Ascending aorta (tissue), 2 donors: ENCODE results near the gene NXPE3. TPM values are rescaled to one million over a fixed set of nuclear protein-coding genes. Genes with fewer than 3 reads are reported as not detected.

ENCODE experiments used
- DNase-seq, 2 donors: peaks; one replicate each; pipeline ENCODE4 v3.0.0-alpha.2; 2019; ENCODE audit warnings: low spot score in 2 of 2
- H3K27ac ChIP-seq, 2 donors: fragments of 200-600 bp; sonication (generic); one replicate each; pipeline ENCODE4 v1.5.1; 2016 to 2017; ENCODE audit warnings: mild to moderate bottlenecking in 1 of 2
- H3K27me3 ChIP-seq: fragments of 200-600 bp; sonication (generic); one replicate; pipeline ENCODE4 v1.5.1; 2017
- H3K36me3 ChIP-seq, 2 donors: fragments of 200-600 bp; sonication (generic); one replicate each; pipeline ENCODE4 v1.5.1; 2016
- H3K4me1 ChIP-seq, 2 donors: fragments of 200-600 bp; sonication (generic); one replicate each; pipeline ENCODE4 v1.5.1; 2016 to 2017; ENCODE audit warnings: mild to moderate bottlenecking in 1 of 2
- H3K4me3 ChIP-seq, 2 donors: fragments of 200-600 bp; sonication (generic); one replicate each; pipeline ENCODE4 v1.5.1; 2016 to 2017; ENCODE audit warnings: mild to moderate bottlenecking in 1 of 2
- H3K9me3 ChIP-seq, 2 donors: fragments of 200-600 bp; sonication (generic); one replicate each; pipeline ENCODE4 v1.5.1; 2016
- CTCF ChIP-seq, 3 experiments: fragments of 200-600 bp in 2 of 3; fragments of 450-650 bp in 1 of 3; sonication (generic) in 2 of 3; IDR thresholded peaks; one replicate each; pipeline ENCODE4 v1.5.1; 2016 to 2019; ENCODE audit warnings: antibody characterized with exemption in 3 of 3, mild to moderate bottlenecking in 1 of 3, moderate library complexity in 1 of 3
- intact Hi-C: fragments of 100-400 bp; cut with DNase I; formaldehyde crosslinking; loops from one replicate; pipeline ENCODE4 v1.15.1; 2023
- total RNA-seq: library from RNA; depleted of rRNA; stranded (reverse); fragments of >200 nt; gene quantifications from one replicate; pipeline ENCODE4 v1.1.0, GENCODE V29; 2016

Gene NXPE3
- total RNA-seq, 1 donor from 2014 or later: 25.8 TPM

GRCh38 chr3:101812895-101813294, 33.9 kb downstream of the NXPE3 start:
- Histone ChIP-seq H3K27me3 (no peaks in the 10 kb centered on the region), H3K4me3 (no peak overlapping the region), H3K4me1 (peaks cover 0 to 14% of the 10 kb centered on the region in 2 donors), H3K36me3 (peaks cover 6 to 11% of the 10 kb centered on the region in 2 donors), H3K27ac (no peak overlapping the region), H3K9me3 (no peaks in the 10 kb centered on the region)
- no peak for DNase-seq
- intact Hi-C loops: loop anchor here (1.0 to 5.0 kb wide), 2 partner anchors 34 to 412 kb away; partner anchors contain the start of gene NFKBIZ
- no peak for TF ChIP-seq CTCF (IDR thresholded peaks at IDR 0.05)

GRCh38 chr3:101813817-101814440, 34.9 kb downstream of the NXPE3 start:
- H3K9me3 ChIP-seq: no peaks in the 10 kb centered on the region
- H3K4me1 ChIP-seq: peaks cover 0 to 13% of the 10 kb centered on the region in 2 donors
- peak; percentile 52 to 63 (median 56) for TF ChIP-seq CTCF (IDR thresholded peaks at IDR 0.05)
- no peak for DNase-seq
- intact Hi-C loops: loop anchor here (1.0 to 5.0 kb wide), 2 partner anchors 33 to 411 kb away; partner anchors contain the start of gene NFKBIZ
- peaks cover 10 to 15% of the 10 kb centered on the region in 2 donors for H3K36me3 ChIP-seq
- no peak overlapping the region for H3K27ac ChIP-seq
- H3K27me3 ChIP-seq: no peaks in the 10 kb centered on the region
- H3K4me3 ChIP-seq: no peak overlapping the region

GRCh38 chr3:101814835-101815234, 35.8 kb downstream of the NXPE3 start:
- H3K4me3 ChIP-seq: no peak overlapping the region
- H3K27ac ChIP-seq: no peak overlapping the region
- H3K9me3 ChIP-seq: no peaks in the 10 kb centered on the region
- H3K4me1 ChIP-seq: peaks cover 0 to 5% of the 10 kb centered on the region in 2 donors
- no peak for TF ChIP-seq CTCF (IDR thresholded peaks at IDR 0.05)
- intact Hi-C loops: loop anchor here (5.0 kb wide), 1 partner anchor 32 kb away; the partner anchor contains the start of gene NFKBIZ
- no peak for DNase-seq
- H3K27me3 ChIP-seq: no peaks in the 10 kb centered on the region
- H3K36me3 ChIP-seq: peaks cover 10 to 15% of the 10 kb centered on the region in 2 donors

GRCh38 chr3:101816215-101817149, 37.5 kb downstream of the NXPE3 start:
- Histone ChIP-seq H3K27me3 (no peaks in the 10 kb centered on the region), H3K4me1 (peaks cover 0 to 4% of the 10 kb centered on the region in 2 donors), H3K4me3 (no peak overlapping the region), H3K9me3 (no peaks in the 10 kb centered on the region), H3K27ac (no peak overlapping the region), H3K36me3 (peaks cover 13 to 17% of the 10 kb centered on the region in 2 donors)
- DNase-seq: no peak
- intact Hi-C loops: no loop called here
- no peak for TF ChIP-seq CTCF (IDR thresholded peaks at IDR 0.05)

- DNase-seq: no peak
- Histone ChIP-seq H3K9me3 (no peaks in the 10 kb centered on the region), H3K36me3 (peaks cover 17 to 23% of the 10 kb centered on the region in 2 donors), H3K4me3 (no peak overlapping the region), H3K27me3 (no peaks in the 10 kb centered on the region), H3K27ac (no peak overlapping the region), H3K4me1 (peaks cover 0 to 4% of the 10 kb centered on the region in 2 donors)
- intact Hi-C loops: no loop called here
- TF ChIP-seq CTCF (IDR thresholded peaks at IDR 0.05): no peak
Observed at GRCh38 chr3:101817992-101818391, 39.0 kb downstream of the NXPE3 start.
